ENCODE measurements around the gene OTOS.

Gene OTOS

DNA sequence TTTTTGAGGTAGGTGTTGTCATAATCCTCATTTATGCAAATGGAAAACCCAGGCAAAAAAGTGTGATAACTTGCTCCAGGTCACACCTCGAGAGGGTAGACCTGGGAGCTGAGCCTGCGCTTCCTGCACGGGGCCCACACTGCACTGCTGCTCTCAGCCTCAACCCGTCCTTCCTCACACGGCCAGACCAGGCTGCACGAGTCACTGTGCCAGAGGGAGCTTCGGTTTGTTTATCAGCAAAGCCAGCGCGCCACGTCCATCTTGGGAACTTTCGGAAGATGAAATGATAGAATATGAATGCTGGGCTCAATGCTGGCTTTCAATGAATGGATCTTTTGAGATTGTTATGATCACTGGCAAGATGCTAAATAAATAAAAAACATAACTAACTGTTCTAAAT, 18.8 kb downstream of the OTOS start:
- DNase-seq (ENCODE audit: low spot score) = no peak
- in situ Hi-C loops (cut with MboI; ENCODE audit: low sequenced_read_pairs, unreplicated experiment) = no loop called here
- TF ChIP-seq, protein P1, sequence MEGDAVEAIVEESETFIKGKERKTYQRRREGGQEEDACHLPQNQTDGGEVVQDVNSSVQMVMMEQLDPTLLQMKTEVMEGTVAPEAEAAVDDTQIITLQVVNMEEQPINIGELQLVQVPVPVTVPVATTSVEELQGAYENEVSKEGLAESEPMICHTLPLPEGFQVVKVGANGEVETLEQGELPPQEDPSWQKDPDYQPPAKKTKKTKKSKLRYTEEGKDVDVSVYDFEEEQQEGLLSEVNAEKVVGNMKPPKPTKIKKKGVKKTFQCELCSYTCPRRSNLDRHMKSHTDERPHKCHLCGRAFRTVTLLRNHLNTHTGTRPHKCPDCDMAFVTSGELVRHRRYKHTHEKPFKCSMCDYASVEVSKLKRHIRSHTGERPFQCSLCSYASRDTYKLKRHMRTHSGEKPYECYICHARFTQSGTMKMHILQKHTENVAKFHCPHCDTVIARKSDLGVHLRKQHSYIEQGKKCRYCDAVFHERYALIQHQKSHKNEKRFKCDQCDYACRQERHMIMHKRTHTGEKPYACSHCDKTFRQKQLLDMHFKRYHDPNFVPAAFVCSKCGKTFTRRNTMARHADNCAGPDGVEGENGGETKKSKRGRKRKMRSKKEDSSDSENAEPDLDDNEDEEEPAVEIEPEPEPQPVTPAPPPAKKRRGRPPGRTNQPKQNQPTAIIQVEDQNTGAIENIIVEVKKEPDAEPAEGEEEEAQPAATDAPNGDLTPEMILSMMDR (IDR thresholded peaks at IDR 0.05; ENCODE audit: borderline replicate concordance, control extremely low read depth, extremely low read depth, insufficient read depth, missing control alignments) = no peak

DNA sequence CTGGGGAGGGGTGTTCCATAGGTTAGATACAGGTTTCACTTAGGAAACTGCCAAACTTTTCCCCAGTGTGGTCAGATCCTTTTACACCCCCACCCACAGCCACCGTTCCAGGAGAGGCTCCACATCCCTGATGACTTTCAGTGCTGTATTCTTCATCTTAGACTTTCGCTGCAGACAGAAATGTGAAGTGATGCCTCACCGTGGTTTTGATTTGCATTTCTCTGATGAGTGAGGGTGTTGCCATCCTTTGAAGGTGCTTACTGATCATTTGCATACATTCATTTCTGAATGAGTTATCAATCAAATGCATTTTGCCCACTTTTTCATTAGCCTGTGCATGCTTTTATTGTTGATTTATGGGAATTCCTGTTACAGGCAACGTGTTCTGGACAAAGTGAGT, 19.3 kb downstream of the OTOS start:
- DNase-seq (ENCODE audit: low spot score) = peak; percentile 17
- in situ Hi-C loops (cut with MboI; ENCODE audit: low sequenced_read_pairs, unreplicated experiment) = no loop called here
- TF ChIP-seq, protein P1 (IDR thresholded peaks at IDR 0.05; ENCODE audit: borderline replicate concordance, control extremely low read depth, extremely low read depth, insufficient read depth, missing control alignments) = no peak

DNA sequence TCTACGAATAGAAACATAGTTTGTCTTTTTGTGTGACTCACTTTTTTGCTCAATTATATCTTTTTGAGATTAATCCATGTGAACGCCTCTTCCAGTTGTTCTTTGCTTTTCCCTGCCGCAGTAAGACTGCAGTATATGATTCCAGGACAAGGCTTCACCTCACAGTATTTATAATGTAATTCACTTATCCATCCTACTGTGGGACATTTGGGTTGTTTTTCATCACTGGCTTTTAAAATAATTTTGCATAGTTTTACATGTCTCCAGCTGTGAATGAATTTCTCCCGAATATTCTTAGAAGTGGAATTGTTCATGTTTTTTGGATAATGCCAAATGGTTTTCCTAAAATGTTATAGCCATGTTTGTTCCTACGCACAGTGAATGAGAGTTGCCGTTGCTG, 26.2 kb downstream of the OTOS start:
- no peak for DNase-seq (ENCODE audit: low spot score)
- in situ Hi-C loops (cut with MboI; ENCODE audit: low sequenced_read_pairs, unreplicated experiment) = no loop called here
- TF ChIP-seq, protein P1 (IDR thresholded peaks at IDR 0.05; ENCODE audit: borderline replicate concordance, control extremely low read depth, extremely low read depth, insufficient read depth, missing control alignments) = no peak

DNA sequence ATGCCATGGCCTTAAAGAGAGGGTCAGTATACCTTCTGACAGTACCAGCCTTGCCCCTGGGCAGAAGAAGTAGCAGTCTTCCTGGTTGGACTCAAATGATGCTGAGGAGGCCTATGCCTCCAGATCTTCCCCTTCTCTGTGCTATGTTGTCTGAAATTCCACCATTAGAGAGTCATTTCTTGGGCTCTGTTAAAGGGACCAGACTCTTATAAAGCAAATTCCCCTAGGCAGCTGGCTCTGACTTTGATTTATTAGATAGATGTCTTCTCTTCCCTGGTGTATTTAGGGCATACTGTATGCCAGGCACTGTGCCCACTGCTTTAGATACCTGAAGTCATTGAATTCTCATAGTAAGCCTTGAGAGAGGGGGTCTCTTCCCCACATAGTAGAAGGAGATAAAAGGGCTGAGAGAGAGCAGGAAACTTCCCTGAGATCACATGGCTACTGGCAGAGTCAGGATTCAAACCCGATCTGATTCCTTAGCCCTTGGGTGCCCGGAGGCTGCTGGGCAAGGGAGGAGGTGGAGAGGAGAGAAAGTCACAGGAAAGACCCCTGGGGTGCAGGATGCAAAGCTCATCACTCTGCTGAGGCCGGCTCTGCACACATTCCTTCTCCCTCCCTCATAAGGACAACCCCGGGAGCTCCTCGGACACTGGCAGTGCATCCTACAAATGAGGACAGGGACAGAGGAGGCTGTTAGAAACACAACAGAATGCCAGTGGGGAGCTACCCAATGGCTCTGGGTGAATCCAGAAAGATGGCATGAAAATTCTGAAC, 27.4 kb downstream of the OTOS start:
- no peak for DNase-seq (ENCODE audit: low spot score)
- in situ Hi-C loops (cut with MboI; ENCODE audit: low sequenced_read_pairs, unreplicated experiment) = no loop called here

DNA sequence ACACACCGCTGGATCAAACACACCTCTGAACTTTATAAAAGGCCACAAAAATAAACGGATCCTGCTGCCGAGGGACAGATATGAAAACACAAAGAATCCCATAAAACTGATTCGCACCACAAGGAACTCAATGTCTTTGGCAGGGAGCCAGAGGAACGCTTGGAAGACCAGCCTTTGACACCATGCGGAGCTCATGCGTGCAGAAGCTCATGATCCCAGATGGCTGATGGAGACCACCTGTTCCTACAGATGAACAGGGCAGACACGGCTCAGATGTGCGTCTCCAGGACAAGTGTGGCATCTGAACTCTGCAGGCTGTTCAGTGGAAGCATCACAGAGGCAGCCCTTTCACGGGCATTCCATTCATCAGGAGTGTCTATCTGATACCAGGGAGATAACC, 29.2 kb downstream of the OTOS start:
- TF ChIP-seq, protein P1 (IDR thresholded peaks at IDR 0.05; ENCODE audit: borderline replicate concordance, control extremely low read depth, extremely low read depth, insufficient read depth, missing control alignments) = no peak
- in situ Hi-C loops (cut with MboI; ENCODE audit: low sequenced_read_pairs, unreplicated experiment) = no loop called here
- no peak for DNase-seq (ENCODE audit: low spot score)

More for the DNA sequence above, 27.4 kb downstream of the OTOS start:
- TF ChIP-seq, protein P1 (IDR thresholded peaks at IDR 0.05; ENCODE audit: borderline replicate concordance, control extremely low read depth, extremely low read depth, insufficient read depth, missing control alignments) = no peak

DNA sequence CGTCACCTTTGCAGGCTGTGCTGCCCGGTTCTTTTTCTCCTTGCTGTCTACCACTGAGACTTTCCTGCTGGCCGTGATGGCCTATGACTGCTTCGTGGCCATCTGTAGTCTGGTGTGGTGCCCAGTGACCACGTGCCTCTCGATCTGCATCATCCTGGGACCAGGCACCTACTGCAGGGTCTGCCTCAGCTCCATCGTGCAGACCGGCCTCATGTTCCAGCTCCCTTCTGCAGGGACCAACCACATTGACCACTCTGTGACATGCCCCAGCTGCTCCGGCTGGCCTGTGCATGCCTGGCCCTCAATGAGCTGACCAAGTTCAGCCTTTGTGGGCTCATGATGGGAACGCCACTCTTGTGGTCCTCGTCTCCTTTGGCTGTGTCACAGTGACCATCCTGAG, 31.1 kb downstream of the OTOS start:
- DNase-seq (ENCODE audit: low spot score) = no peak
- TF ChIP-seq, protein P1 (IDR thresholded peaks at IDR 0.05; ENCODE audit: borderline replicate concordance, control extremely low read depth, extremely low read depth, insufficient read depth, missing control alignments) = no peak
- in situ Hi-C loops (cut with MboI; ENCODE audit: low sequenced_read_pairs, unreplicated experiment) = no loop called here
